ENCODE measurements around the gene KCNH2.
A peak's percentile ranks its signal among the peaks of the same experiment; 100 is the strongest.

KCNH2 gene

DNA sequence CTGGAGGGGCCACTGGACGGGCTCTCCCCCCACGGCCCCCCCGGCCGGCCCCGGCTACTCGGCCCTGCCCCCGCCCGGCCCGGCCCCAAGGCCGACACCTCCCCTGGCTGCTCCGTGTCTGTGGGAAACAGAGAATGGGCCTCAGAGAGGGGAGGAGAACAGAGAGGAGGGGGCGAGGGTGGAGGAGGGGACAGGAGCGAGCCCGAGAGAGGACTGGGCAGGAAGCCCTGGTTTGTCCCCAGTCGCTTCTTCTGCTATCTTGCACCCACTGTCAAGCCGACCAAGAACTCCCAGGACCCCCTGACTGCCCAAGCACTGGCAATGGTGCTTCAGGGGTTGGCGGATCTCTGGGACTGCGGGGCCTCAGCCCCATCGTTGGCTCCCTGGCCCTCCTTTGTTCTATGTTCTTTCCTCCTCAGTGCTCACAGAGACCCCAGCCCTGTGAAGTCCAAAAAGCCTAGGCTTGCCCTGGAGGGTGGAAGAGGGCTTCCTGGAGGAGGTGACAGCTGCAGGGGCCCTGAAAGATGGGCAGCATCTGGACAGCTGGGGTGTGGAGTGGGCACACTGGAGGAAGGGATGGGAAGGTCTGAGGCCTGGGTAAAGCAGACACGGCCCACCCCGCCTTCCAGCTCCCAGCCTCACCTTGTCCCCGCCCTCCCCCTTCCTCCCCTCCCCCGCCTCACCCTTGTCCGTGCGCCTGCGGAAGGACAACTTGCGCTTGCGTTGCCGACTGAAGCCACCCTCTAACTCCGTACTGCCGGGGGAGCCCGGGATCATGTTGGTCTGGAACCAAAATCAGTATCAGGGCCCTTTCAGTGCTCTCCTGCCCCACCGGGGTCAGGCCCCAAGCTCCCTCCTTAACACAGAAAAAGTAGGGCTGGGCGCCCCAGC is 30.1 kb downstream of the KCNH2 start:
- Mint-ChIP-seq H3K4me1 (no peaks in the 10 kb centered on the region), H3K27me3 (peaks cover 9% of the 10 kb centered on the region), H3K4me3 (no peak overlapping the region), H3K36me3 (ENCODE audit: low read depth) (no peaks in the 10 kb centered on the region), H3K27ac (no peak overlapping the region), H3K9me3 (no peaks in the 10 kb centered on the region)
- DNase-seq (no peak), ATAC-seq (no peak)

DNA sequence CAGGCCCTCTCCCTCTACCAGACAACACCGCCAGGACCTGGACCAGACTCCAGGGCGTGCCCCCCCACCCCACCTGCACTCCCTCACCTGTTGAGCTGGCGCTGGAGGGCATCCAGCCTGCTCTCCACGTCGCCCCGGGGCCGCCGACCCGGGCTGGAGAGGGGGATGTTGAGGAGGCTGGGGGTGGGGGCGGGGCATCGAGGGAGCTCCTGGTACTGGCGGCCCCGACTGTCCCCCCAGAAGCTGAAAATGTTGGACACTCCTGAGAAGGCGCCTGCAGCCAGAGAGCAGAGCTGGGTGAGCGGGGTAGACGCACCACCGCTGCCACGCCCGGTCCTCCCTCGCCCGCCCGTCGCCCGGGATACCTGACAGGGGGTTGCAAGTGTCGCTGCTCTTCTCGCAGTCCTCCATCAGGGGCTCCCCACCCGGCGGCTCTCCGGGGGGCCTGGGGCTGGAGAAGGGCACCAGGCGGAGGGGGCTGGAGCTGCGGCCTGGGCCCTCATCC is 30.8 kb downstream of the KCNH2 start:
- Mint-ChIP-seq H3K4me1 (peaks cover 4% of the 10 kb centered on the region), H3K27me3 (peaks cover 9% of the 10 kb centered on the region), H3K36me3 (ENCODE audit: low read depth) (no peaks in the 10 kb centered on the region), H3K27ac (no peak overlapping the region), H3K4me3 (no peak overlapping the region), H3K9me3 (no peaks in the 10 kb centered on the region)
- ATAC-seq (no peak), DNase-seq (no peak)

DNA sequence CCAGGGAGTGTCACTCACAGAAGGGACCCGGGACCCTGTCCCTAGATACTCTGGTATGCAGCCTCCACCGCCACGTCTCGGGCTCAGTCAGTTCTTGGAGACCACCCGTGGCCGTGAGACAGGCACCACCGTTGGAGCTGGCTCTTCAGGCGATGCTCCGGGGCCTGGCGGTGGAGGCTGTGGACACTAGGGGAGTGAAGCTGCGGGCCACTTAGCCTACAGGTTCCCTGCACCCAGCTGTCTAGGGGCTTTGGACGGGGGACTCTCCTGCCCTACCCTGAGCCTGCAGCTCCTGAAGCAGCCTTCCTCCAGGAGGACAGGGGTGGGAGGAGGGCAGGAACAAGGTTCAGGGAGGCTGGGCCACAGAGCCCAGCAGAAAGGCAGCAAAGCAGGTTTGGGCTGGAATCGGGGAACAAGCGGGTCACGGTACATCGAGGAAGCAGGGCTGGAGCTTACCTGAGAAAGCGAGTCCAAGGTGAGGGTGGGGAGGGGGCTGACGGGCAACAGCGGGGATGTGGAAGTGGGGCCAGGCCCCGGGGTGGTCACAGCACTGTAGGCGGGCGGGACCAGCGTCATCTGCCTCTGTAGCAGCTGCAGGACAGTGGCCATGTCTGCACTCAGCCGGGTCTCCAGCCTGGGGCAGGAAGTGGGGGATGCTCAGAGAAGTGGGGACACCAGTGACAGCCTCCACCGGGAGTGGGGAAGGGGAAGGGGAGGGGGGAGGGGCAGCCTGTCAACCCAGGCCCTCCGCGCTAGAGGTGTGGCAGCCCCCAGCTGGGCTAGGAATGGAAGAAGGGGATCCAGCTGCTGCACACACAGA is 31.5 kb downstream of the KCNH2 start:
- DNase-seq (no peak), ATAC-seq (no peak)
- no peaks in the 10 kb centered on the region for H3K36me3 Mint-ChIP-seq (ENCODE audit: low read depth)
- no peaks in the 10 kb centered on the region for H3K9me3 Mint-ChIP-seq
- no peak overlapping the region for H3K27ac Mint-ChIP-seq
- peaks cover 7% of the 10 kb centered on the region for H3K4me1 Mint-ChIP-seq
- no peak overlapping the region for H3K4me3 Mint-ChIP-seq
- peaks cover 9% of the 10 kb centered on the region for H3K27me3 Mint-ChIP-seq

DNA sequence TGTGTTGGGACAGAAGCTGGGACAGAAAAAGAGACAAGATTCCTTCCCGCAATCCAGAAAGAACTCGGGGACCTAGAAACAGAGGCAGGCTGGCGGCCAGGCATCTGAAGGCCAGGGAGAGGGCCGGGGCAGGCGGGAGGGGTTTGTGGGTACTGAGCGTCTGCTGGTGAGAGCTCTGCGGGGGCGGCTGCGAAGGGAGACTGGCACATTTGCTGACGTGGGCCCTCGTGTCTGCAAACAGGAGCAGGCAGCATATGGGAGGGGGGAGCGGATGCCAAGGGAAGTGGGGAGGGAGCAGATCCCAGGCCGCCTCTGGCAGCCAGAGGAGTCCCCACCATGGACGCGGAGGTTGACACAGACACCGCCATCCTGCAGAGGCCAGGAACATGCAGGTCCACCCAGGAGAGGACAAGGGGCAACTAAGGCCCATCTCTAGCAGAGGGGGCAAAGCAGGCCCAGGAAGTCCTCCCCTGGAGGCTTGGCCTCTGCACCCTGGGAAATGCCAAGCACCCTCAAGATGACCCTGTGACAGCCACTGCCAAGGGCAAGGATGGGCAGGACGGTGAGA is 32.2 kb downstream of the KCNH2 start:
- Mint-ChIP-seq H3K4me3 (no peak overlapping the region), H3K27me3 (peaks cover 9% of the 10 kb centered on the region), H3K27ac (no peak overlapping the region), H3K9me3 (no peaks in the 10 kb centered on the region), H3K36me3 (ENCODE audit: low read depth) (no peaks in the 10 kb centered on the region), H3K4me1 (peaks cover 11% of the 10 kb centered on the region)
- DNase-seq (no peak), ATAC-seq (no peak)

DNA sequence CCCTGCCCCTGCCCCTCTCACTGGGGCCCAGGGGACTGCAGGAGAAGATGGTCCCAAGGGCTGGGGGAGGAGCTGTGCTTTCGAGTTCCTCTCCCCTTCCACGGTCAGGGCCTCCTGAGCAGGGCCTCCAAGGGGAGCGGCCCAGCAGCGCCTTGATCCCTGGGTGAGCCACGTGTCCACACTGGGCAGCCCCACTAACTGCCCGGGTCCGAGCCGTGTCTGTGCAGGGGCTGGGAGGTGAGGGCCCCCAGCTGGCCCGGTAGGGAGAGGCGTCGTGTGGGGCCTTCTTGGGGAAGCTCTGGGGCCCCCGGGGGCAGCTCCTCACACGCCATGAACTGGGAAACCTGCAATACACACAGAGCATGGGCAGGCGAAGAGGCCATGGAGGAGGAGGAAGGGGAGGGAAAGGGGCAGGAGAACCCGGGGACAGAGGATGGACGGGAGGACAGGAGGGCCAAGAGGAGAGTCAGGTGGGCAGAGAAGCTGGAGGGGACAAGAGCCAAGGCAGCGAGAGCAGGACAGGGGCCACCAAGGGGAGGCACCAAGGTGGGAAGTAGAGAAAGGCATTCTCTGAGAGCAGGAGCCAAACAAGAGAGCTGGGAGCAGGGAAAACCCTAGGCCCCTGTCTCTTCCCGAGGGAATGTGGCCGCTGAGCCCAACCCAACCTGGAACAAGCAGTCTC is 32.8 kb downstream of the KCNH2 start:
- ATAC-seq (no peak), DNase-seq (no peak)
- H3K4me3 Mint-ChIP-seq = no peak overlapping the region
- H3K27ac Mint-ChIP-seq = no peak overlapping the region
- H3K27me3 Mint-ChIP-seq = peaks cover 9% of the 10 kb centered on the region
- peaks cover 11% of the 10 kb centered on the region for H3K4me1 Mint-ChIP-seq
- H3K36me3 Mint-ChIP-seq (ENCODE audit: low read depth) = no peaks in the 10 kb centered on the region
- H3K9me3 Mint-ChIP-seq = no peaks in the 10 kb centered on the region

DNA sequence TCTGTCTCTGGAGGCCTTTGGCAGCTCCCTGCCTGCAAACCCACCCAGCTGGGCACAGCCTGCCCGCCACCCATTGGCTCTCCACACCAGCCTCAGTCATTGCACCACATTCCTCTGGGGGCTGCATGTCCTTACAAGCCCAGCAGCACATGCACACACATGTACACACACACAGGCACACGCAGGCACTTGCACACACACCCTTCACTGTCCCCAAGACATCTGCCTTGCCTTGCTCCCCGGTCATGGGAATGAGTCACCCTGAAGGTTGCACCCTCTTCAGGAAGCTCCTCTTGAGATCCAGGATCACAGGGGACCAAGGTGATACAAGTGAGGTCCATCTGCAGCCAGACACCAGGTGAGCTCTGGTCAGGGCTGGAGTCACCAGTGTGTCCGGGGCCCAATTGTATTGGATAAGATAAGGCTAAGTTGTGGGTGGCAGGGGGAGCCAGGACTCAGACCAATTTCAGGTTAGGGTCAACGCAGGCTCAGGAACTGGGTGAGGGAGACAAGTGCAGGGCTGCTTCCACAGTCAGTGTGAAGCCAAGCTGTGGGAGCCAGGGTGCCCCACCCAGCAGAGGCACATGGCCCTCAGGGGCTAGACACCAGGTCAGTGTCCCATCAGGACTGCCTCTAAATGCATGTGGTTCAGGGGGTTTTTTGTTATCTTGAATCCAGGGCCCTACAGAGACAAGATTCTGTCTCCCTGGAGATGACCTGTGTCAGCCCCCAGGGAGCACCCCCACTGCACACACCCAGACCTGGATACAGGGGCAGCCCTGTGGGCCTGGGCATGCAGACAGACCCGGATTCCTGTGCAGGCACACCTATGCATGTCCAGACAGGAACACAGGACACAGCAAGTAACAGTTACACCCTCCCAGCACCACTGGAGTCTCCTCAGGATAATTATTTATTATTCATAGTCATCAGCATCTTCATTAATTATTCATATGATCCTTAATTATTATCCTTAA is 33.8 kb downstream of the KCNH2 start:
- no peak for ATAC-seq
- H3K27me3 Mint-ChIP-seq = peaks cover 9% of the 10 kb centered on the region
- H3K36me3 Mint-ChIP-seq (ENCODE audit: low read depth) = no peaks in the 10 kb centered on the region
- peaks cover 12% of the 10 kb centered on the region for H3K4me1 Mint-ChIP-seq
- H3K9me3 Mint-ChIP-seq = no peaks in the 10 kb centered on the region
- H3K27ac Mint-ChIP-seq = no peak overlapping the region
- DNase-seq = no peak
- H3K4me3 Mint-ChIP-seq = no peak overlapping the region

DNA sequence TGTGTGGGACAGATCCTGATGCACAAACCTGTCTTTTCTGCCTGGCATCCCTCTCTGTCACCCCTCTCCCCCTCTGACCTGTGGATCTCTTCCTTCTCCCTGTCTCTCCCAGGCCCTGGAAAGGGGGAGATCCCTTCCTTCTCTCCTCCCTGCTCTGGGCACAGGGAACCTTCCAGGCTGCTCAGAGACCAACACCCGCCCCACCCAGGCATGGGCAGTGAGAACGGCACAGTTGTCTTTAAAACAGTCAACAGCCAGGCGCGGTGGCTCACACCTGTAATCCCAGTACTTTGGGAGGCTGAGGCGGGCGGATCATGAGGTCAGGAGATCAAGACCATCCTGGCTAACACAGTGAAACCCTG is 34.7 kb downstream of the KCNH2 start:
- no peaks in the 10 kb centered on the region for H3K9me3 Mint-ChIP-seq
- DNase-seq = no peak
- ATAC-seq = no peak
- H3K4me3 Mint-ChIP-seq = no peak overlapping the region
- no peaks in the 10 kb centered on the region for H3K36me3 Mint-ChIP-seq (ENCODE audit: low read depth)
- peaks cover 5% of the 10 kb centered on the region for H3K27me3 Mint-ChIP-seq
- H3K4me1 Mint-ChIP-seq = peaks cover 18% of the 10 kb centered on the region
- H3K27ac Mint-ChIP-seq = no peak overlapping the region

DNA sequence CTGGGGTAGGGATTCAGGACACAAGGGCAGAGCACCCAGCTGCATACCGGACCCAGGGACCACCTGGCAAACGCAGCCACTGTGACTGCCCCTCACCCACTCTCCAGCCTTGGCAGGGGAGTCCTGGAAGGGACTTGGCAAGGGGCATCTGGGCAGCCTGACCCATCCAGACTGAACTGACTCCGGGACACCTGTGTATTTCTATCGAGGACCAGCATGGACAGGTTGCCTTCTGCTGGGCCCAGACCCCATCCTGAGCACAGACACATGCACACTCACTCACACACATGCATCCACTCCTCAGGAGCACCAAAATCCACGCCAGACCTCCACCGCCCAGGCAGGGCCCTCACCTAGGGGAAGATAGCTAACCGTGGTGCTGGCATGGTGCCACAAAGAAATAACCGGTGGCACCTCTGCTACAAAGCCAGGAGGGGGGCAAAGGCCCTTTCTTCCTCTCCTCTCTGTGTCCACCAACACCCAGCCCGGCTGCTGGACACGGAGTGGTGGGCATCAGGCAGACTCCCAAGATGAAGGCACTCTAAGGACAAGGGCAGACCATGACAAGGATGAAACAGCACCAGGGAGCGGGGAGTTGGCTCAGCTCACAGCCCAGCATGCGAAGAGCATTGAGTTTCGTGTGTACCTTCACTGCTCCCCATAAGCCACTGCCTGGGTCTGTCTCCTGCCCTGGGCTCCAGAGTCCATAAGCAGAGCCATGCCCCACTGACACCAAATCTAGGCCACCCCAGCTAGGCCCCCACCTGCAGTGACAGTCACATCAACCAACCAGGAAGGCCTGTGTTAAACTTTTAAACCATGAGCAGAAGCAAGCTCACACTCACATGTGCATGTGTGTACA is 35.3 kb downstream of the KCNH2 start:
- no peak for ATAC-seq
- no peak for DNase-seq
- no peak overlapping the region for H3K27ac Mint-ChIP-seq
- no peak overlapping the region for H3K4me3 Mint-ChIP-seq
- H3K4me1 Mint-ChIP-seq = peaks cover 24% of the 10 kb centered on the region
- H3K27me3 Mint-ChIP-seq = peaks cover 4% of the 10 kb centered on the region
- no peaks in the 10 kb centered on the region for H3K9me3 Mint-ChIP-seq
- no peaks in the 10 kb centered on the region for H3K36me3 Mint-ChIP-seq (ENCODE audit: low read depth)

DNA sequence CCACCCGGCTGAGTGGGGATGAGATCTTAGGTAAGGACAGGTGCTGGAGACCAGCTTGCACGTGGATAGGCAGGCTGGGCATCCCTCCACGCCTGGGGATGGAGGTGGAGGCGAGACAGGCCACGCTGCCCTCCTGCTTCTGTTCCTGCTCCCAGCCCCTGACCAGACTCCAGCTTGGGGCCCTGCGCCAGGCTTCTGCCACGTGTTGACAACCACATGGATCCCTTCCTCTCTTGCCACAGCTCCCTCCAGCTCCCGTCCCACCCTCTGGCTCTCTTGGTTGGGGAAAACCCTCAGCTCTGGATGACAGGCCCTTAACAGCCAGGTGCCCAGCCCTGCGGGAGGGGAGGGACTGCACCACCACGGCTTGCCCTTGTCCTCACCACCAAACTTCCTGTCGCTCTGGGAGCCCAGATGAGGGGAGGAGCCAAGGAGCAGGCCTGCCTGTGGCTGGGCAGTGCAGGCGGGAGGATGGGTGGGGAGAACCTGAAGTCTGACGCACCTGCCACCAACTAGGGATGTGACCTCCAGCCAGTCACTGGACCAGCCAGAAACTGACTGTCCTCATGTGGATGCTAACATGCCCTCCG is 36.0 kb downstream of the KCNH2 start:
- ATAC-seq (peak; percentile 72), DNase-seq (peak; percentile 60)
- H3K4me3 Mint-ChIP-seq = no peak overlapping the region
- peaks cover 30% of the 10 kb centered on the region for H3K4me1 Mint-ChIP-seq
- no peak overlapping the region for H3K27ac Mint-ChIP-seq
- peaks cover 3% of the 10 kb centered on the region for H3K27me3 Mint-ChIP-seq
- H3K36me3 Mint-ChIP-seq (ENCODE audit: low read depth) = no peaks in the 10 kb centered on the region
- H3K9me3 Mint-ChIP-seq = no peaks in the 10 kb centered on the region

DNA sequence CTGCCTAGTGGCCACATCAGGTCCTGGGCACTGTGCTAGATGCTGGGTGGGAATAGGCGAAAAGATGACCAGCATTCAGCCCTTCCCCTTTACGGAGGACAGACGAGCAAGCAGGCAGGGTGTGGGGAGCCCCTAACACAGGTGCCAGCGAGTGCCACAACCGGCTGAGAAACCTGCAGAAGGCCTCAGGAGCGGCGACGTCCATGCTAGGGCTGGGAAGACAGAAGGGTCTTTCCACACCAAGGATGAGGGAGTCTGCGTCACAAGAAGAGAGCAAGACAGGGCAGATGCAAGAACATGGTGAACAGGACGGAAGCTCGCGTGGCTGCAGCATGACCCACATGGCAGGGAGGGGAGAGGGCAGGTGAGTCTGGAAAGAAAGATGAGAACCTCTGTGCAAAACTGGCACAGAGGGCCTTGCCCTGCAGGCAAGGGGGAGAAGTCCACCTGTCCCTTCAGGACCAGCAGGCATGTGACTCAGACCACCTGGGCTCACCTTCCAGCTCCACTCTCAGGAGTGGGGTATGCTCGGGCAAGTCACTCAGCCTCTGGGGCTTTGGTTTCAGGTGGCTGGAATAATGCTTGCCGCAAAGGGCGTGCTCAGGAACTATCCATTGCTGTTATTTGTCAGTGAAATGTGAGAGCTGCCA is 36.6 kb downstream of the KCNH2 start:
- ATAC-seq (no peak), DNase-seq (no peak)
- Mint-ChIP-seq H3K27me3 (peaks cover 2% of the 10 kb centered on the region), H3K27ac (no peak overlapping the region), H3K4me3 (no peak overlapping the region), H3K36me3 (ENCODE audit: low read depth) (no peaks in the 10 kb centered on the region), H3K4me1 (peaks cover 30% of the 10 kb centered on the region), H3K9me3 (no peaks in the 10 kb centered on the region)

DNA sequence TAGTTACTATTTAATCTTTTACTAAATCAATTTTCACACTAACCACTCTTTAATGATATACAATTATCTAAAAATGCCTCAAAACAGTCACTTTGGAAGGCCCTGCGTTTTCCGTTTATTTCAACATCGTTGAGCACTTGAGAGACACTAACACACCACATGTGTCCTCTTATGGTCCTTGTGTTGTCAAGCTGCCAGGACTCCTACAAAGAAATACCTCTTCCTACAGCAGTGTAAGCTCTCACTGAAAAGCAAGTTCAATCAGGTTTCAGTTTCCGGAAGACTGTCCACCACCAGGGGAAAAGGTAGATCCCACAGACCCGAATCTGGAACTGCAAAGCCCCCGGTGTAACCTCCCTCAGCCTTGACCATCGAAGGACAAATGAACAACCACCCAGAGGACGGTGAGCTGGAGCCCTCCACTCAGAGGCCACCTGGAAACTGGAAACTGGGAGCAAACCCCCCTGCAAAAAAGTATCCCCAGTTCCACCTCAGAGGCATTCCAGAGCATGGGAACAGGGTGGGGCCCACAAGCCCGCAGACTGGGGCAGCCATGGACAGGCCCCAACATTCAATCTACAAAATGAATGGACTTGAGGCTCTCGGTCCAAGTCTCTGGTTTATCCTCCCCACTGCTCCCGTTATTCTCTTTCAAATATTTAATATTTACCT is 37.6 kb downstream of the KCNH2 start:
- no peaks in the 10 kb centered on the region for H3K9me3 Mint-ChIP-seq
- no peak overlapping the region for H3K27ac Mint-ChIP-seq

DNA sequence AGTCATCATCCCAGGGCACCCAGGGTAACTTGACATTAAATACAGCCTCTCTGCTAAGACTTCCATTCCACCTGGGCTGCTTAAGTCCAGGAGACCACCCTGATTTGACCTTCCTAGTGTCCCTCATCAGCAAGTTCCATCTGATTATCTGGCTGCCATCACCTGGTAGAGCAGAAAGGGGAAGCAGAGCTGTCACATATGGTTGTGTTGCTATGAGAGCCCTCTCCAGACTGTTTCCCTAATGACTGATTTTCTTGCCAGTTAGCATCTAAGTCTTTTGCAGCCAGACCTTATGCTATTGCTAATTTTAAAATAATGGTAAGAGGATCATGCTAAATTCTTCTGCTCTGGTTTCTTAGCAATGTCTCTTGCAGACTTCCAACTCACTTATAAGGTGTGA is 38.7 kb downstream of the KCNH2 start:
- ATAC-seq (no peak), DNase-seq (no peak)
- Mint-ChIP-seq H3K27ac (no peak overlapping the region), H3K4me3 (no peak overlapping the region), H3K9me3 (no peaks in the 10 kb centered on the region), H3K36me3 (ENCODE audit: low read depth) (no peaks in the 10 kb centered on the region), H3K27me3 (no peaks in the 10 kb centered on the region), H3K4me1 (peaks cover 30% of the 10 kb centered on the region)

More for the DNA sequence above, 37.6 kb downstream of the KCNH2 start:
- peaks cover 30% of the 10 kb centered on the region for H3K4me1 Mint-ChIP-seq
- H3K36me3 Mint-ChIP-seq (ENCODE audit: low read depth) = no peaks in the 10 kb centered on the region
- ATAC-seq (no peak), DNase-seq (no peak)
- peaks cover 1% of the 10 kb centered on the region for H3K27me3 Mint-ChIP-seq
- H3K4me3 Mint-ChIP-seq = no peak overlapping the region

Measured in activated naive CD8-positive, alpha-beta T cell treated with anti-CD3 and anti-CD28 coated beads, Interleukin-2, amount 50 U/mL, for 24 hours (primary cell).